Frontal cortex (tissue), 4 donors: ENCODE results near the gene CYP4X1. TPM values are rescaled to one million over a fixed set of nuclear protein-coding genes. Genes with fewer than 3 reads are reported as not detected.
"Not testable (repeated sequence)": the region's sequence is repeated elsewhere in the genome, so short reads cannot be mapped to it uniquely, and the experiment has no call there.

Source experiments
- DNase-seq, 2 donors: peaks; one replicate each; pipeline ENCODE4 v3.0.0; 2012; ENCODE audit warnings: low spot score in 2 of 2
- FAIRE-seq: peaks from 2 replicates; lab custom pipeline; 2012; peaks lifted over from hg19 to GRCh38; lab: Jason Lieb, UNC
- small RNA-seq: library from RNA; depleted of rRNA; stranded (forward); fragments of <200 nt; gene quantifications from one replicate; pipeline ENCODE3, GENCODE V24; 2014
- total RNA-seq: library from RNA; depleted of rRNA; stranded (reverse); fragments of >200 nt; gene quantifications from one replicate; pipeline ENCODE4 v1.2.3, GENCODE V29; 2014
- donor health status: control.
- donor health status: control.
- donor health status: control.

Gene CYP4X1
- total RNA-seq, 1 donor from 2014 or later: 18.3 TPM

DNA sequence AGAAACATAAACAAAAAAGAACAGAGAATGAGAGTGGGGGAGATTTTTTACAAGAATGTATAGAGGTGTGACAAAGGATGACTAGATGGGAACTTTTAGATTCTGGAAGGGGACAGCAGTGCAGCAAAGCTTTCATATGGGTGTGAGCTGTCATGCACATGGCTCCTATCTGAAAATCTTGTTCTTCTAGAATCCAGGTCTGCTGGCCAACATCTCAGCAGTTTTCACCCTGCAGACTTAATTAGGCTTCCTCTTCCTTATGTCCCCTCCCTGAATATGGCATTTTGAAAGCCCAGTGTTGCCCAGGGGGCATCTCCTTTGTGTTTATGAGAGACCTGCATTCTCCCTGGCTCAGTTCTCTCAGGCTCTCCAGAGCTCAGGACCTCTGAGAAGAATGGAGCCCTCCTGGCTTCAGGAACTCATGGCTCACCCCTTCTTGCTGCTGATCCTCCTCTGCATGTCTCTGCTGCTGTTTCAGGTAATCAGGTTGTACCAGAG lies 43.7 kb downstream of the CYP4X1 start, which contains the start of gene CYP4Z1:
CYP4Z1 (plus strand) TSS at position 135 of the 498 bp plus-strand sequence; CDS start at position 395, 260 bp downstream.
- DNase-seq: no peak
- FAIRE-seq: no peak

DNA sequence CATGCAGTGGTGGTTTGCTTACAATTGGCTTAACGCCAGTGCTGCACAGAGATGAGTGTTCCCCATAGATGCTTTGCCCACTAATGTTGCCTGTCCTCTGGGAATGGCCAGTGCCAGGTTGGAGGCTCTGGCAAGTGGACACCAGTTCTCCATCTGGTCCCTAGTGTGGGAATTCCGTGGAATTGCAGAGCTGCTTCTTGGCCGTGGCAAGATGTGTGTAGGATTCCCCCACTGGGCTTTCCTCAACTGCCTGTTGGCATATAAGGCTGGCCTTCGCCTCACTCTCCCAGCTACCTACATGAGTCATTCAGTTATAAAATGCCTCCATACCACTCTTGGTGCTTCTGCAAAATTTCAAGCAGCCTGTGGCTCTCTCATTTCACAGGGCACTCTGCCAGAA lies 45.6 kb downstream of the CYP4X1 start:
- not testable (repeated sequence) for FAIRE-seq, DNase-seq

DNA sequence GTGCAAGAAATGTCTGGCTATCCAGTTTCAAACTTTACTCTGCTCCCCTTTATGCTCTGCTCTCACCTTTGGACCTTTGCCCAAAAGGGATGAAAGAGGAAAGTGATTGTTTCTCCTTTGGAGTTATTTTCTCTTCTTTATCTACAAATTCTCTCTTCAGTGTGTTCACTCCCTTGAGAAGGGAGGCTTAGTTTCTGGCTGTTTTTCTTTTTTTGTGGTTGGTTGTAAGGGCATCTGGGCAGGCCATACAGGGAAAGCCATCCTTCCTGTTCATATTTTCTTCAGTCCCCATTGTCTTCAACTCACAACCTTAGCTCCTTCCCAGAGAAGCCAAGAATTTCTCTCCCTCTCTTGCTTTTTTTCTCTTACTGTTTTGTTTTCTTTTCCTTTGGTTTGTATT lies 46.0 kb downstream of the CYP4X1 start:
- FAIRE-seq, DNase-seq: not testable (repeated sequence)

DNA sequence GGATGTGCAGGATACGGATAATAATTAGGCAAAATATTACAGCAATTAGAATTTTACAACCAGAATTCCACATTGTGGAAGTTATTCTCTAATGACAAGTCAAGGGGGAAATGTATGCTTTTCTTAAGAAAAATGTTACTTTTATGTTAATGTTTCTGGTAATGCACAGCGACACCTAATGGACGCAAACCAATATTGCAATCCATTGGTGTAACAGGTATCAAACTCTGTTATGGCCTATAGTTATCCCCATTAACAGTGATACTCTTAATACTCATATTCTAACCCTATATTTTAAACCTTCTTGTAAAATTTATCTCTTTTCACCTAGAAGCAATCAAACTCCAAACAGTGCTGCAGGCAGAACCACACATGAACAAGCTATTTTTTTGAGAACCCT lies 65.9 kb downstream of the CYP4X1 start:
- not testable (repeated sequence) for DNase-seq, FAIRE-seq

DNA sequence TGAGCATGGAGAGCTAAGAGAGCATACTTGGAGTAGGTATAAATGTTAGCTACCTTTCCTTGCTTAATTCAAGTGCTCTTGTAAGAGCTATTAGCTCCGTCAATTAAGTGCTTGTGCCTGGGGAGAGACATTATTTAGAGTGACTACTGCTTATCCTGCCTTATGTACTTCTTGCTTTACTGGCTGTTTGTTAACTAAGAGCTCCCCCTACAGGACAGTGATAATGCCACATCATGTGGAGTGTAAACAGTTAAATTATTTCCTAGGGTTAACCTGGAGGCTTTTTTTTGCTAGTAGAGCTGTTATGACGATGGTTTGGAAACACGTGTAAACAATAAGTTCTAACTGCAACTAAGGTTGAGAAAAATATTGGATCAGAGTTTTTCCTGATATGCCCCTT lies 68.0 kb downstream of the CYP4X1 start:
- not testable (repeated sequence) for DNase-seq, FAIRE-seq

Small RNA genes within 50 kb of the gene (small RNA-seq; reads per million reads assigned to genes)
- not detected for gene CYP4A27P
- not detected for gene CYP4A43P
- gene CYP4A44P: not detected

Other genes starting within 250 kb of the CYP4X1 start
- gene CYP4B1, start 224.6 kb upstream of the CYP4X1 start, total RNA-seq: not detected
- not detected for gene CYP4A11, start 82.2 kb upstream of the CYP4X1 start, total RNA-seq
- gene CYP4Z1, start 43.6 kb downstream of the CYP4X1 start, total RNA-seq: 0.41 TPM
- not detected for gene CYP4A22, start 113.8 kb downstream of the CYP4X1 start, total RNA-seq
- gene PDZK1IP1, start 166.4 kb downstream of the CYP4X1 start, total RNA-seq: not detected
- 1.2 TPM for gene TAL1, start 208.6 kb downstream of the CYP4X1 start, total RNA-seq